ENCODE data around the gene KMT5B.

DNA sequence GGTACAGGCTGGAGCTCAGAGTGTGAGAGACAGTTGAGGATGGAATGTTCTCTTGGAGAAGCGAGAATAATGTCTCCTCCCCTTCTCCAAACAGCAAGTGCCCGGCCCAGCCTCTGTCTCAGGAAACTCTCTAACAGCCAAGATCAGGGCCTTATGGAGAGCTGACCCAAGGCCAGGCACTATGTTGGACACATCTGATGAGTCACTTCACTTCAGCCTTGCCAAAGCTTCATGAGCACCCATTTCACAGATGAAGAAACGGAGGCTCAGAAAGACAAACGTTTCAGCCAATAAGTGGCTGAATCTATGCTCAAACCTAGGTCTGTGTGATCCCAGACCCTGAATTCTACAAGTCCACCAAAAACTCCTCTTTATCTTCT, 69.8 kb downstream of the KMT5B start:
- TF ChIP-seq CTCF (IDR thresholded peaks at IDR 0.05; ENCODE audit: low read length): no peak
- no peak for TF ChIP-seq EZH2 (IDR thresholded peaks at IDR 0.05; ENCODE audit: borderline replicate concordance, low read length)

Measured in OCI-LY1 (cell line).